HEK293T (cell line): ENCODE data around the gene SIK3.

ENCODE experiments used
- ARNT ChIP-seq: fragments of 450-650 bp; IDR thresholded peaks from 2 replicates; pipeline ENCODE4 v1.6.1; 2017; ENCODE audit warnings: mild to moderate bottlenecking
- CTBP1 ChIP-seq: fragments of 450-650 bp; IDR thresholded peaks from 2 replicates; pipeline ENCODE4 v1.6.1; 2016; ENCODE audit warnings: borderline replicate concordance
- FOXA1 ChIP-seq: fragments of 450-650 bp; IDR thresholded peaks from 2 replicates; pipeline ENCODE4 v1.6.1; 2016; ENCODE audit warnings: mild to moderate bottlenecking
- FOXK2 ChIP-seq: fragments of 450-650 bp; IDR thresholded peaks from 2 replicates; pipeline ENCODE4 v1.6.1; 2016; ENCODE audit warnings: mild to moderate bottlenecking
- FOXM1 ChIP-seq: fragments of 450-650 bp; IDR thresholded peaks from 2 replicates; pipeline ENCODE4 v1.6.1; 2017; ENCODE audit warnings: mild to moderate bottlenecking, borderline replicate concordance
- HDGF ChIP-seq: fragments of 450-650 bp; IDR thresholded peaks from 2 replicates; pipeline ENCODE4 v1.6.1; 2017; ENCODE audit warnings: antibody characterized with exemption, borderline replicate concordance
- NFRKB ChIP-seq: fragments of 450-650 bp; IDR thresholded peaks from 2 replicates; pipeline ENCODE4 v1.6.1; 2016; ENCODE audit warnings: mild to moderate bottlenecking, moderate library complexity
- PKNOX1 ChIP-seq: fragments of 450-650 bp; IDR thresholded peaks from 2 replicates; pipeline ENCODE4 v1.6.1; 2016
- SUZ12 ChIP-seq: fragments of 450-650 bp; IDR thresholded peaks from 2 replicates; pipeline ENCODE4 v1.6.1; 2016; ENCODE audit warnings: mild to moderate bottlenecking
- TARDBP ChIP-seq: fragments of 450-650 bp; IDR thresholded peaks from 2 replicates; pipeline ENCODE4 v1.6.1; 2016
- ZNF384 ChIP-seq: fragments of 450-650 bp; IDR thresholded peaks from 2 replicates; pipeline ENCODE4 v1.6.1; 2016

GRCh38 chr11:116953530-116954285 is 144.5 kb downstream of the SIK3 start:
- no peak for TF ChIP-seq SUZ12
- TF ChIP-seq TARDBP, result no peak
- no peak for TF ChIP-seq FOXM1
- TF ChIP-seq ZNF384, result no peak
- no peak for TF ChIP-seq CTBP1
- TF ChIP-seq FOXK2, result no peak
- TF ChIP-seq NFRKB, result no peak
- TF ChIP-seq FOXA1, result no peak
- no peak for TF ChIP-seq ARNT
- no peak for TF ChIP-seq HDGF
- TF ChIP-seq PKNOX1, result peak; percentile 18; the same call in 1 of the 2 replicates
